Measurements from ENCODE around the gene RUNX2. TPM values are rescaled to one million over a fixed set of nuclear protein-coding genes. Genes with fewer than 3 reads are reported as not detected.

Gene RUNX2
- total and polyA plus RNA-seq, 2 of the 8 experiments (the other 6 are each of a cell fraction or from before 2014, with no cell fraction given) = 0.26 to 1.2 TPM

GRCh38 chr6:45697605-45698004 is 369.5 kb downstream of the RUNX2 start:
- Histone ChIP-seq H3K79me1 (ENCODE audit: low read depth, low read length) (no peaks in the 10 kb centered on the region), H3K4ac (replicated peaks; ENCODE audit: insufficient read length, low read depth, low read length) (no peak overlapping the region), H2BK12ac (ENCODE audit: low read depth, low read length) (no peak overlapping the region), H3K14ac (ENCODE audit: insufficient read length) (no peak overlapping the region), H3K23ac (ENCODE audit: insufficient read length) (no peak overlapping the region), H3K36me3 (ENCODE audit: control insufficient read depth in 2 of 4, insufficient read depth in 4 of 4, low read length in 3 of 4) (no peaks in the 10 kb centered on the region), H3K27ac (ENCODE audit: low read depth, low read length) (no peak overlapping the region), H3K4me1 (replicated peaks in 1 of 4; ENCODE audit: control insufficient read depth in 3 of 4, insufficient read depth in 4 of 4, low read length in 3 of 4) (no peaks in the 10 kb centered on the region), H4K91ac (replicated peaks; ENCODE audit: insufficient read length, low read length) (no peak overlapping the region), H3K18ac (ENCODE audit: extremely low read depth, low read length) (no peak overlapping the region), H2BK120ac (replicated peaks; ENCODE audit: low read depth, low read length) (no peak overlapping the region), H4K5ac (ENCODE audit: insufficient read length, low read depth, low read length) (no peak overlapping the region), H3K4me2 (ENCODE audit: insufficient read depth in 1 of 2, low read depth in 2 of 2, low read length in 2 of 2) (no peak overlapping the region), H2BK15ac (ENCODE audit: low read length) (no peak overlapping the region), H2AK5ac (ENCODE audit: low read depth, low read length) (no peak overlapping the region), H2BK5ac (ENCODE audit: low read depth, low read length) (no peak overlapping the region), H4K20me1 (replicated peaks in 1 of 2; ENCODE audit: control insufficient read depth in 1 of 2, insufficient read depth in 2 of 2, low read length in 2 of 2) (no peaks in the 10 kb centered on the region), H2BK20ac (ENCODE audit: low read length) (no peak overlapping the region), H3K4me3 (ENCODE audit: extremely low read depth in 1 of 4, insufficient read depth in 2 of 4, low read depth in 3 of 4, low read length in 4 of 4) (no peak overlapping the region), H3K23me2 (ENCODE audit: low read depth, low read length) (no peaks in the 10 kb centered on the region), H3K56ac (replicated peaks; ENCODE audit: insufficient read length, low read depth, low read length) (no peak overlapping the region), H3K9me3 (ENCODE audit: insufficient read depth in 2 of 2, low read depth in 1 of 2, low read length in 1 of 2) (no peaks in the 10 kb centered on the region), H3K9ac (replicated peaks in 1 of 4; ENCODE audit: extremely low read depth in 1 of 4, low read depth in 3 of 4, low read length in 3 of 4) (no peak overlapping the region), H3K79me2 (ENCODE audit: control insufficient read depth in 1 of 2, insufficient read depth in 2 of 2, low read length in 2 of 2) (no peaks in the 10 kb centered on the region), H2AFZ (ENCODE audit: low read length) (no peak overlapping the region), H4K8ac (ENCODE audit: extremely low read depth, insufficient read depth, low read length) (no peak overlapping the region), H3K27me3 (replicated peaks in 1 of 4; ENCODE audit: control insufficient read depth in 3 of 4, extremely low read depth in 1 of 4, insufficient read depth in 3 of 4, low read length in 3 of 4) (no peaks in the 10 kb centered on the region)
- 96% methylated on average over 6 of the region's 6 CpGs; no CpG with 5 or more reads in 1 of the 2 experiments for WGBS, 2 experiments (ENCODE audit: extremely low coverage in 1 of 2, insufficient coverage in 1 of 2, insufficient read length in 1 of 2, insufficient replicate concordance in 2 of 2, low coverage in 1 of 2, low lambda C conversion rate in 2 of 2, missing lambda C conversion rate in 1 of 2)
- no peak for FAIRE-seq
- no peak for DNase-seq (ENCODE audit: low read depth in 1 of 2, low spot score in 2 of 2)
- ChIA-PET POLR2A (ENCODE audit: partially characterized antibody) (no interaction called here), CTCF (ENCODE audit: partially characterized antibody) (interaction anchor here (1.6 kb wide), 1 partner anchor 17 kb away, joined by 6 read pairs; no protein-coding TSS in a partner anchor)
- no peak for TF ChIP-seq JUN (IDR thresholded peaks at IDR 0.05; ENCODE audit: low read depth, low read length)

Data from H1 (cell line).